H1 (cell line): ENCODE data around the gene DPY19L1. TPM values are rescaled to one million over a fixed set of nuclear protein-coding genes. Genes with fewer than 3 reads are reported as not detected.
"Not testable (repeated sequence)": the region's sequence is repeated elsewhere in the genome, so short reads cannot be mapped to it uniquely, and the experiment has no call there.

Experiments used
- CTCF ChIA-PET: fragments of 300-600 bp; sonication (Branson Sonifier 250); formaldehyde crosslinking; loops from one replicate; lab custom pipeline; 2021; ENCODE audit not compliant: partially characterized antibody; lab: Charles Lee
- POLR2A ChIA-PET: fragments of 300-600 bp; sonication (Branson Sonifier 250); formaldehyde crosslinking; loops from one replicate; lab custom pipeline; 2021; ENCODE audit warnings: inconsistent platforms; ENCODE audit not compliant: partially characterized antibody; lab: Charles Lee
- DNase-seq, 2 experiments: peaks; one replicate each; pipeline versions ENCODE4 v3.0.0 to v3.0.0-alpha.2; 2010 to 2022; ENCODE audit warnings: low spot score in 2 of 2, low read depth in 1 of 2, mixed read lengths in 1 of 2
- FAIRE-seq: peaks from 2 replicates; lab custom pipeline; 2011; peaks lifted over from hg19 to GRCh38; lab: Jason Lieb, UNC
- H2AFZ ChIP-seq: 2 replicates; pipeline ENCODE4 v1.8.1; 2012; ENCODE audit warnings: low read length, inconsistent platforms
- H2AK5ac ChIP-seq: 2 replicates; pipeline ENCODE4 v1.6.1; 2013; ENCODE audit warnings: low read depth, low read length
- H2BK120ac ChIP-seq: replicated peaks from 2 replicates; pipeline ENCODE3; 2013; ENCODE audit warnings: low read depth, low read length, inconsistent platforms
- H2BK12ac ChIP-seq: 2 replicates; pipeline ENCODE4 v1.6.1; 2013; ENCODE audit warnings: low read depth, low read length
- H2BK15ac ChIP-seq: 2 replicates; pipeline ENCODE4 v1.6.1; 2013; ENCODE audit warnings: low read length
- H2BK20ac ChIP-seq: 2 replicates; pipeline ENCODE4 v1.6.1; 2013; ENCODE audit warnings: low read length
- H2BK5ac ChIP-seq: 2 replicates; pipeline ENCODE4 v1.6.1; 2013; ENCODE audit warnings: low read depth, low read length
- H3K14ac ChIP-seq: 2 replicates; pipeline ENCODE4 v1.6.1; 2013; ENCODE audit warnings: inconsistent platforms; ENCODE audit not compliant: insufficient read length
- H3K18ac ChIP-seq: 2 replicates; pipeline ENCODE4 v1.6.1; 2013; ENCODE audit warnings: low read length; ENCODE audit errors: extremely low read depth
- H3K23ac ChIP-seq: 2 replicates; pipeline ENCODE4 v1.6.1; 2013; ENCODE audit warnings: inconsistent platforms; ENCODE audit not compliant: insufficient read length
- H3K23me2 ChIP-seq: 2 replicates; pipeline ENCODE4 v1.6.1; 2013; ENCODE audit warnings: low read depth, low read length
- H3K27ac ChIP-seq: 2 replicates; pipeline ENCODE4 v1.6.1; 2011; ENCODE audit warnings: low read depth, low read length, inconsistent platforms
- H3K27me3 ChIP-seq, 4 experiments: replicated peaks in 1 of 4; 1 replicate in 1 of 4; 2 replicates in 3 of 4; pipeline versions ENCODE4 v1.6.1 to v1.8.1; 2011 to 2013; ENCODE audit warnings: low read length in 3 of 4, mild to moderate bottlenecking in 3 of 4, inconsistent platforms in 2 of 4, mixed read lengths in 2 of 4, moderate library complexity in 1 of 4; ENCODE audit not compliant: control insufficient read depth in 3 of 4, insufficient read depth in 3 of 4; ENCODE audit errors: extremely low read depth in 1 of 4
- H3K36me3 ChIP-seq, 4 experiments: 2 replicates each; pipeline versions ENCODE4 v1.6.1 to v1.8.1; 2011 to 2013; ENCODE audit warnings: mild to moderate bottlenecking in 4 of 4, low read length in 3 of 4, moderate library complexity in 2 of 4, control low read depth in 1 of 4, inconsistent platforms in 1 of 4; ENCODE audit not compliant: insufficient read depth in 4 of 4, control insufficient read depth in 2 of 4
- H3K4ac ChIP-seq: replicated peaks from 2 replicates; pipeline ENCODE3; 2013; ENCODE audit warnings: low read length, low read depth, mixed read lengths, inconsistent platforms; ENCODE audit not compliant: insufficient read length
- H3K4me1 ChIP-seq, 4 experiments: replicated peaks in 1 of 4; 1 replicate in 1 of 4; 2 replicates in 3 of 4; pipeline versions ENCODE4 v1.6.1 to v1.8.1; 2011 to 2013; ENCODE audit warnings: low read length in 3 of 4, inconsistent platforms in 2 of 4, mixed read lengths in 1 of 4; ENCODE audit not compliant: insufficient read depth in 4 of 4, control insufficient read depth in 3 of 4
- H3K4me2 ChIP-seq, 2 experiments: 2 replicates each; pipeline versions ENCODE4 v1.6.1 to v1.8.1; 2011 to 2013; ENCODE audit warnings: low read depth in 2 of 2, low read length in 2 of 2, control low read depth in 1 of 2, inconsistent platforms in 1 of 2, mild to moderate bottlenecking in 1 of 2; ENCODE audit not compliant: insufficient read depth in 1 of 2
- H3K4me3 ChIP-seq, 4 experiments: fragments of 200-600, 300-600 bp in 1 of 4; sonication (generic), shearing (Covaris generic), sonication (Bioruptor Twin) in 1 of 4; 2 replicates each; pipeline versions ENCODE4 v1.5.1 to v1.8.1; 2011 to 2016; ENCODE audit warnings: low read length in 4 of 4, low read depth in 3 of 4, control low read depth in 2 of 4, inconsistent platforms in 2 of 4, mild to moderate bottlenecking in 2 of 4, mixed read lengths in 1 of 4, moderate library complexity in 1 of 4; ENCODE audit not compliant: insufficient read depth in 2 of 4; ENCODE audit errors: extremely low read depth in 1 of 4
- H3K56ac ChIP-seq: replicated peaks from 2 replicates; pipeline ENCODE3; 2013; ENCODE audit warnings: low read depth, mild to moderate bottlenecking, mixed read lengths, low read length, inconsistent platforms; ENCODE audit not compliant: insufficient read length
- H3K79me1 ChIP-seq: 2 replicates; pipeline ENCODE4 v1.6.1; 2013; ENCODE audit warnings: low read depth, low read length, control low read depth
- H3K79me2 ChIP-seq, 2 experiments: 2 replicates each; pipeline versions ENCODE4 v1.6.1 to v1.8.1; 2012 to 2013; ENCODE audit warnings: low read length in 2 of 2, mild to moderate bottlenecking in 2 of 2, inconsistent platforms in 1 of 2; ENCODE audit not compliant: insufficient read depth in 2 of 2, control insufficient read depth in 1 of 2
- H3K9ac ChIP-seq, 4 experiments: replicated peaks in 1 of 4; 1 replicate in 1 of 4; 2 replicates in 3 of 4; pipeline versions ENCODE4 v1.6.1 to v1.8.1; 2011 to 2013; ENCODE audit warnings: low read depth in 3 of 4, low read length in 3 of 4, control low read depth in 2 of 4, mild to moderate bottlenecking in 2 of 4, moderate library complexity in 2 of 4, inconsistent platforms in 1 of 4; ENCODE audit errors: extremely low read depth in 1 of 4
- H3K9me3 ChIP-seq, 2 experiments: 2 replicates each; pipeline versions ENCODE4 v1.6.1 to v1.8.1; 2012 to 2013; ENCODE audit warnings: mild to moderate bottlenecking in 2 of 2, moderate library complexity in 2 of 2, control low read depth in 1 of 2, inconsistent platforms in 1 of 2, low read depth in 1 of 2, low read length in 1 of 2, mixed read lengths in 1 of 2; ENCODE audit not compliant: insufficient read depth in 2 of 2
- H4K20me1 ChIP-seq, 2 experiments: replicated peaks in 1 of 2; 2 replicates each; pipeline versions ENCODE3 to v1.8.1; 2011 to 2013; ENCODE audit warnings: inconsistent platforms in 2 of 2, low read length in 2 of 2, mild to moderate bottlenecking in 1 of 2; ENCODE audit not compliant: insufficient read depth in 2 of 2, control insufficient read depth in 1 of 2
- H4K5ac ChIP-seq: 2 replicates; pipeline ENCODE4 v1.6.1; 2013; ENCODE audit warnings: low read length, low read depth, mixed read lengths, inconsistent platforms; ENCODE audit not compliant: insufficient read length
- H4K8ac ChIP-seq: 2 replicates; pipeline ENCODE4 v1.8.0; 2013; ENCODE audit warnings: mild to moderate bottlenecking, moderate library complexity, low read length, inconsistent platforms; ENCODE audit not compliant: insufficient read depth; ENCODE audit errors: extremely low read depth
- H4K91ac ChIP-seq: replicated peaks from 2 replicates; pipeline ENCODE3; 2013; ENCODE audit warnings: low read length, mixed read lengths, inconsistent platforms; ENCODE audit not compliant: insufficient read length
- WGBS, 2 experiments: shearing (Covaris generic) in 1 of 2; methylation state at CpG; one replicate each; pipeline versions ENCODE4 v1.1.6 to v1.1.7; 2013 to 2015; ENCODE audit warnings: low lambda C conversion rate in 2 of 2, mixed read lengths in 2 of 2, inconsistent platforms in 1 of 2, low coverage in 1 of 2, missing lambda C conversion rate in 1 of 2; ENCODE audit not compliant: insufficient replicate concordance in 2 of 2, insufficient coverage in 1 of 2, insufficient read length in 1 of 2; ENCODE audit errors: extremely low coverage in 1 of 2, missing lambda C conversion rate in 1 of 2; 5-methylcytosine and 5-hydroxymethylcytosine counted together
- polyA plus RNA-seq, 7 experiments: library from polyadenylated mRNA; depleted of rRNA in 3 of 7; stranded (reverse) in 5 of 7; unstranded in 2 of 7; fragments of >200 nt in 5 of 7; fragments of 200-250 nt in 2 of 7; gene quantifications; 1 replicate in 5 of 7; 2 replicates in 1 of 7; 4 replicates in 1 of 7; pipeline versions ENCODE4 v1.2.1 to v1.2.3, GENCODE V29; 2011 to 2013; ENCODE audit warnings: missing spikeins in 2 of 7, mixed read lengths in 2 of 7
- total RNA-seq: library from RNA; stranded (reverse); fragmentation: NEBNext Ultra II Directional; extraction: Animal tissue kit (Norgen Biotek cat#: 25700); gene quantifications from 2 replicates; pipeline ENCODE4 v1.2.1, GENCODE V29; 2021

DPY19L1 gene
- total and polyA plus RNA-seq, 2 of the 8 experiments (the other 6 are each of a cell fraction or from before 2014, with no cell fraction given), result 14.1 to 23.3 TPM

- CTCF ChIA-PET, result interaction anchor here (0.9 to 1.2 kb wide), 3 partner anchors 153 to 571 kb away, joined by 3 to 4 read pairs (median 3); no protein-coding TSS in a partner anchor
- H3K4me3 ChIP-seq, H3K23me2 ChIP-seq, H3K23ac ChIP-seq, H2AFZ ChIP-seq, H2BK12ac ChIP-seq, H2AK5ac ChIP-seq, H3K9ac ChIP-seq, POLR2A ChIA-PET, H3K79me2 ChIP-seq, H3K4me2 ChIP-seq, H4K8ac ChIP-seq, FAIRE-seq, H3K36me3 ChIP-seq, H3K14ac ChIP-seq, H2BK15ac ChIP-seq, H3K27me3 ChIP-seq, H2BK20ac ChIP-seq, H3K27ac ChIP-seq, H3K18ac ChIP-seq, H3K4me1 ChIP-seq, DNase-seq, H4K5ac ChIP-seq, H3K56ac ChIP-seq, H4K20me1 ChIP-seq, H2BK120ac ChIP-seq, H3K4ac ChIP-seq, H4K91ac ChIP-seq, H3K79me1 ChIP-seq, H3K9me3 ChIP-seq, H2BK5ac ChIP-seq: not testable (repeated sequence)
- 71% methylated on average over 4 of the region's 4 CpGs; no CpG with 5 or more reads in 1 of the 2 experiments for WGBS, 2 experiments
These were observed 16.3 kb upstream of the DPY19L1 start for GRCh38 chr7:35053488-35054175.

GRCh38 chr7:35048390-35048789 is 11.1 kb upstream of the DPY19L1 start:
- H4K20me1 ChIP-seq, H2AFZ ChIP-seq, FAIRE-seq, H3K27ac ChIP-seq, H4K91ac ChIP-seq, H3K36me3 ChIP-seq, H3K56ac ChIP-seq, H2BK5ac ChIP-seq, H3K4me1 ChIP-seq, H3K27me3 ChIP-seq, H3K4me3 ChIP-seq, H3K23ac ChIP-seq, H3K14ac ChIP-seq, H3K4me2 ChIP-seq, H3K9ac ChIP-seq, DNase-seq, H4K8ac ChIP-seq, H2BK12ac ChIP-seq, H3K79me1 ChIP-seq, H3K23me2 ChIP-seq, POLR2A ChIA-PET, H2BK20ac ChIP-seq, H3K9me3 ChIP-seq, H3K18ac ChIP-seq, H3K4ac ChIP-seq, H4K5ac ChIP-seq, H2BK15ac ChIP-seq, H2BK120ac ChIP-seq, H2AK5ac ChIP-seq, H3K79me2 ChIP-seq: not testable (repeated sequence)
- CTCF ChIA-PET, result interaction anchor here (1.1 kb wide), 1 partner anchor 318 kb away, joined by 3 read pairs; no protein-coding TSS in a partner anchor
- 100% methylated on average over 2 of the region's 2 CpGs; no CpG with 5 or more reads in 1 of the 2 experiments for WGBS, 2 experiments
